SK-N-MC (cell line): ENCODE results near the gene BAHCC1.

Experiments used
- EZH2 ChIP-seq: fragments of 200-600 bp; sonication (generic); IDR thresholded peaks from one replicate; pipeline ENCODE4 v1.6.1; 2017; ENCODE audit warnings: antibody characterized with exemption
- FOXP2 ChIP-seq: optimal IDR thresholded peaks from 2 replicates; pipeline ENCODE3; 2011; ENCODE audit warnings: mild to moderate bottlenecking, moderate library complexity; ENCODE audit not compliant: insufficient read depth; ENCODE audit errors: extremely low read length, control extremely low read depth
- POLR2AphosphoS5 ChIP-seq: IDR thresholded peaks from 2 replicates; pipeline ENCODE4 v1.6.1; 2012; ENCODE audit warnings: mild to moderate bottlenecking, low read depth, low read length, borderline replicate concordance

- TF ChIP-seq EZH2 (no peak), POLR2AphosphoS5 (no peak), FOXP2 (no peak)
Measured at GRCh38 chr17:81410852-81411251, 15.6 kb downstream of the BAHCC1 start.
